ENCODE results near the gene CADPS2. TPM values are rescaled to one million over a fixed set of nuclear protein-coding genes. Genes with fewer than 3 reads are reported as not detected.

The CADPS2 gene
- total and polyA plus RNA-seq, 4 donors, result 16.0 to 76.7 (median 27.7) TPM

DNA sequence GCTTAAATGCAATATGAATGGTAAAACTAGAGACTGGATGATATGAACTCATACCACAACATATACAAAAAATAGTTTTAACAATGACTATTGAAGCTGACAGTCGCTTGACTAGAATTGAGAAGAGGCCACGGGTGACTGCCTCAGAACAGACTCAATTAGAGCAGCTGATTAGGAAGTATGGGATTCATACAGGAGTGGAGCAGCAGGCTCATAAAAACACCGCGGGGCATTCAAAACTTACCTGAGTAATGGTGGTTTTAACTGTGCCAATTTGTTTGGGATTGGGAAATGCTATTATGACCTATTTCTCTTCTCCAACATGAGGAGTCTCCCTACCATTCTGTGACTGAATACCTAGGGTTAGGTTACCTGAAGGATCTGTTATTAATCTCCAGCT, 2.1 kb downstream of the CADPS2 start:
- TF ChIP-seq, protein P1, sequence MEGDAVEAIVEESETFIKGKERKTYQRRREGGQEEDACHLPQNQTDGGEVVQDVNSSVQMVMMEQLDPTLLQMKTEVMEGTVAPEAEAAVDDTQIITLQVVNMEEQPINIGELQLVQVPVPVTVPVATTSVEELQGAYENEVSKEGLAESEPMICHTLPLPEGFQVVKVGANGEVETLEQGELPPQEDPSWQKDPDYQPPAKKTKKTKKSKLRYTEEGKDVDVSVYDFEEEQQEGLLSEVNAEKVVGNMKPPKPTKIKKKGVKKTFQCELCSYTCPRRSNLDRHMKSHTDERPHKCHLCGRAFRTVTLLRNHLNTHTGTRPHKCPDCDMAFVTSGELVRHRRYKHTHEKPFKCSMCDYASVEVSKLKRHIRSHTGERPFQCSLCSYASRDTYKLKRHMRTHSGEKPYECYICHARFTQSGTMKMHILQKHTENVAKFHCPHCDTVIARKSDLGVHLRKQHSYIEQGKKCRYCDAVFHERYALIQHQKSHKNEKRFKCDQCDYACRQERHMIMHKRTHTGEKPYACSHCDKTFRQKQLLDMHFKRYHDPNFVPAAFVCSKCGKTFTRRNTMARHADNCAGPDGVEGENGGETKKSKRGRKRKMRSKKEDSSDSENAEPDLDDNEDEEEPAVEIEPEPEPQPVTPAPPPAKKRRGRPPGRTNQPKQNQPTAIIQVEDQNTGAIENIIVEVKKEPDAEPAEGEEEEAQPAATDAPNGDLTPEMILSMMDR (IDR thresholded peaks at IDR 0.05; ENCODE audit: control extremely low read depth, extremely low read depth), result no peak
- peaks cover 0 to 2% (median 0%) of the 10 kb centered on the region in 4 donors for H3K9me3 ChIP-seq (ENCODE audit: control insufficient read depth in 4 of 4, insufficient read depth in 3 of 4, low read length in 3 of 4)
- ATAC-seq (ENCODE audit: insufficient read depth, low FRiP score), result no peak
- peaks cover 0 to 7% (median 0%) of the 10 kb centered on the region in 4 donors for H3K36me3 ChIP-seq (ENCODE audit: control insufficient read depth in 4 of 4, insufficient read depth in 4 of 4, low read length in 4 of 4)
- WGBS, 2 donors, result 53 to 75% methylated on average over 4 of the region's 4 CpGs
- H3K9ac ChIP-seq (ENCODE audit: insufficient read depth in 1 of 2, low read length in 2 of 2), result no peak overlapping the region
- DNase-seq, result no peak
- peak overlapping the region in 1 of 2 donors; percentile 47 for H3K27ac ChIP-seq (ENCODE audit: low read depth in 1 of 2, low read length in 1 of 2)
- H3K4me3 ChIP-seq, result no peak overlapping the region
- H3K4me1 ChIP-seq (ENCODE audit: control insufficient read depth in 5 of 5, insufficient read depth in 5 of 5, low read length in 5 of 5), result peaks cover 0 to 55% (median 20%) of the 10 kb centered on the region in 5 donors
- H3K27me3 ChIP-seq (ENCODE audit: control insufficient read depth in 3 of 3, insufficient read depth in 3 of 3, low read length in 2 of 3), result no peaks in the 10 kb centered on the region

DNA sequence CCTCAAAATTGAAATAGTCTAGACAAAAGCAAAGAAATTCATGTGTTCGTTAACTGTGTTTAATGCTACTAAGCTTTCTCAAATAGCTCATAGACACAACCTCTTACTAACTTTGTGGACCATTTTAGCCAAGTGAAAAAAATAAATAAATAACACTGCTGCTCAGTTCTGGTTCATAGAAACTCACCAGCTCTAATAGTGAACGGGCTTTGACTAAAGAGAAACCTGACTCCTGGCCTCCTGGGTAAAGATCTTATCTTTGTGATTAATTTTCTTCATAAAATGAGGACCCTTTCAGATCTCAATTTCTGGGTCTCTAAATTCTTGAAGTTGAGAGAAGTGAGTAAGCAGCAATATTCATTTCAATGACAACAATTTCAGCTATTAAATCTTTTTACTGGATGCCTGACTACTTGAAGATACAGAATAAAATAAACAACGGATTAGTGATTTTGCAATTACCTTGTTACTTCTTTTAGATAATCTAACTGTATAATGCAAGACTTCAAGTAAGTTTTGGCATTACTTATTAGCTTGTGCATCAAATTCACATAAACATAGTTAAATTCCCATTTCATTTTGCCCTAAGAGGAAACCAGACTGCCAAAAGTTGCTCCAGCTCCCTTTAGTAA, 3.1 kb downstream of the CADPS2 start:
- TF ChIP-seq, protein P1 (IDR thresholded peaks at IDR 0.05; ENCODE audit: control extremely low read depth, extremely low read depth), result no peak
- no peaks in the 10 kb centered on the region for H3K27me3 ChIP-seq (ENCODE audit: control insufficient read depth in 3 of 3, insufficient read depth in 3 of 3, low read length in 2 of 3)
- no peak overlapping the region for H3K4me3 ChIP-seq
- peaks cover 0 to 2% (median 0%) of the 10 kb centered on the region in 4 donors for H3K9me3 ChIP-seq (ENCODE audit: control insufficient read depth in 4 of 4, insufficient read depth in 3 of 4, low read length in 3 of 4)
- peak in 2 of 3 donors; percentile 64 to 75 for DNase-seq
- peaks cover 0 to 55% (median 20%) of the 10 kb centered on the region in 5 donors for H3K4me1 ChIP-seq (ENCODE audit: control insufficient read depth in 5 of 5, insufficient read depth in 5 of 5, low read length in 5 of 5)
- peak overlapping the region in 1 of 2 donors; percentile 17 for H3K9ac ChIP-seq (ENCODE audit: insufficient read depth in 1 of 2, low read length in 2 of 2)
- H3K27ac ChIP-seq (ENCODE audit: low read depth in 1 of 2, low read length in 1 of 2), result no peak overlapping the region
- 60 to 68% methylated on average over 3 of the region's 3 CpGs for WGBS, 2 donors
- H3K36me3 ChIP-seq (ENCODE audit: control insufficient read depth in 4 of 4, insufficient read depth in 4 of 4, low read length in 4 of 4), result peaks cover 0 to 7% (median 0%) of the 10 kb centered on the region in 4 donors
- ATAC-seq (ENCODE audit: insufficient read depth, low FRiP score), result no peak

GRCh38 chr7:122881324-122881723, 4.9 kb downstream of the CADPS2 start:
- H3K36me3 ChIP-seq (ENCODE audit: control insufficient read depth in 4 of 4, insufficient read depth in 4 of 4, low read length in 4 of 4), result peaks cover 0 to 7% (median 0%) of the 10 kb centered on the region in 4 donors
- peaks cover 0 to 50% (median 20%) of the 10 kb centered on the region in 5 donors for H3K4me1 ChIP-seq (ENCODE audit: control insufficient read depth in 5 of 5, insufficient read depth in 5 of 5, low read length in 5 of 5)
- H3K9ac ChIP-seq (ENCODE audit: insufficient read depth in 1 of 2, low read length in 2 of 2), result peak overlapping the region; percentile 13 to 61
- TF ChIP-seq, protein P1 (IDR thresholded peaks at IDR 0.05; ENCODE audit: control extremely low read depth, extremely low read depth), result no peak
- no peak overlapping the region for H3K27ac ChIP-seq (ENCODE audit: low read depth in 1 of 2, low read length in 1 of 2)
- DNase-seq, result no peak
- H3K27me3 ChIP-seq (ENCODE audit: control insufficient read depth in 3 of 3, insufficient read depth in 3 of 3, low read length in 2 of 3), result no peaks in the 10 kb centered on the region
- H3K4me3 ChIP-seq, result no peak overlapping the region
- no peaks in the 10 kb centered on the region for H3K9me3 ChIP-seq (ENCODE audit: control insufficient read depth in 4 of 4, insufficient read depth in 3 of 4, low read length in 3 of 4)
- WGBS, 2 donors, result 43 to 54% methylated on average over 1 of the region's 1 CpG
- no peak for ATAC-seq (ENCODE audit: insufficient read depth, low FRiP score)

Data from lung (tissue), 12 donors.